ENCODE data around the gene TMEFF2.

DNA sequence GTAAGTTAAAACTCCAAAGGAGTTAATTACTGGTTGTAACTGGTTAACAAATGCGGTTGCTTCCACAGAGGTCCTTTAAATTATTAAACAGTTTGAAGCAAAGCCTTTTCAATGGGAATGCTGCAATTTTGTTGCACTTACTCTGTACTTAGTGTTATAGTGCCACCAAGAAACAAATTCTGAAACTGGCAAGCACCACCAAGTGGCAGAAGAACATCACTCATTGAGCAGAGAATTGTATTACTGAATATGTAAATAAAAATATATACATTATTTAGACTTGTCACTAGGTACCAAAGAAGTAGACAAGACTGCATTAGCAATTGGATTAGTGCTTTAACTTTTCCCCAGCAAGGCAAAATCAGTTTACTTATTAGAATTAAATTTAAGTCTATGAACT, 2.6 kb upstream of the TMEFF2 start:
- TF ChIP-seq ASH2L (IDR thresholded peaks at IDR 0.05; ENCODE audit: low read length) (no peak), TEAD4 (IDR thresholded peaks at IDR 0.05; ENCODE audit: low read depth, low read length) (no peak), SIRT6 (IDR thresholded peaks at IDR 0.05; ENCODE audit: low read length) (no peak), KDM4A (IDR thresholded peaks at IDR 0.05; ENCODE audit: low read depth, low read length, severe bottlenecking) (no peak), YY1 (IDR thresholded peaks at IDR 0.05; ENCODE audit: low read depth, low read length) (no peak)
- TF ChIP-seq, protein P1, sequence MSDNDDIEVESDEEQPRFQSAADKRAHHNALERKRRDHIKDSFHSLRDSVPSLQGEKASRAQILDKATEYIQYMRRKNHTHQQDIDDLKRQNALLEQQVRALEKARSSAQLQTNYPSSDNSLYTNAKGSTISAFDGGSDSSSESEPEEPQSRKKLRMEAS (IDR thresholded peaks at IDR 0.05), result no peak

Data from H1 (cell line).